Measurements from ENCODE around the gene PALLD. TPM values are rescaled to one million over a fixed set of nuclear protein-coding genes. Genes with fewer than 3 reads are reported as not detected.

PALLD gene
- polyA plus RNA-seq, 1 donor from 2014 or later, result 20.5 TPM

DNA sequence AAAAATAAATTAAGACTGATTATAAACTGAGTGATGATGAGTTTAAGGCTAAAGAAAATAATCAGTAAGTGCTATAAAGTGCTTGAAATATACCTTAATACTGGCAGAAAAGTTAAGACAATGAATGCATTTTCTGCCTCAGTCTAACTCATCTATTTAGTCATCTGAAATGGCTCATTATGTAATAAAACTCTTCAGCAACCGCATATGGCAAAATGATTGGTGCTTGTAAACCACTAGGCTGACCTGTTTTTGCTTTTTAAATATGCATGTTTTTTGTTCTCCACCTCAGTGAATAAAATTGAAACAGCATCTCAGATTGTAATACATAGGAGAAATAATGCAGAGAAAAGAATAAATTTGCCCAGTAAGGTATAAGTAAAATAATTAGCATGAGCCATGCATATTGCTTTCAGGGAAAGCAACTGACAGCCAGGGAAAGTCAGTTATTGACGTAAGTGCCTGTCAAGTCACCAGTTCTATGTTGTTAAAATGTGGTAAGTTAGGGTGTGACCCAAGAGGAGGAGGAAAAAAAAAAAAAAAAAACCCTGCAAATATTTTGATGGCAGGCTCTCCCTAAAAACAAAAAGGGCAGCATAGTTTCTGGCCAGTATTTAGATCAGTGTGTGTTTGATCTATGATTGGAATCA lies 167.5 kb downstream of the PALLD start:
- Histone ChIP-seq H3K27me3 (ENCODE audit: insufficient read depth, low read depth, low read length) (no peaks in the 10 kb centered on the region), H3K36me3 (ENCODE audit: insufficient read depth, low read length) (no peaks in the 10 kb centered on the region), H3K9ac (ENCODE audit: low read length) (no peak overlapping the region), H4K20me1 (ENCODE audit: insufficient read depth) (no peaks in the 10 kb centered on the region), H3F3A (ENCODE audit: insufficient read depth, low read length, poor library complexity, severe bottlenecking) (no peaks in the 10 kb centered on the region), H3K4me3 (ENCODE audit: low read length) (peak overlapping the region; percentile 2), H3K9me2 (ENCODE audit: insufficient read depth, low read length) (no peaks in the 10 kb centered on the region), H2AFZ (ENCODE audit: low read depth, low read length) (no peak overlapping the region), H3K4me2 (ENCODE audit: low read length) (no peak overlapping the region), H3K9me3 (ENCODE audit: low read length) (no peaks in the 10 kb centered on the region), H3K79me2 (replicated peaks; ENCODE audit: insufficient read depth, low read length) (no peaks in the 10 kb centered on the region), H3K27ac (ENCODE audit: low read length) (peak overlapping the region; percentile 42)
- TF ChIP-seq TAF1 (IDR thresholded peaks at IDR 0.05; ENCODE audit: low read depth) (no peak), SMC3 (conservative IDR thresholded peaks at IDR 0.05; ENCODE audit: poor library complexity) (no peak), EP300 (conservative IDR thresholded peaks at IDR 0.05; ENCODE audit: poor library complexity, severe bottlenecking) (peak; percentile 59), POLR2AphosphoS5 (IDR thresholded peaks at IDR 0.05) (peak; percentile 13), EZH2 (IDR thresholded peaks at IDR 0.05; ENCODE audit: borderline replicate concordance, insufficient read depth, low read length, poor library complexity, severe bottlenecking) (no peak)

GRCh38 chr4:168666531-168666930 lies 169.7 kb downstream of the PALLD start:
- no peaks in the 10 kb centered on the region for H4K20me1 ChIP-seq (ENCODE audit: insufficient read depth)
- H3F3A ChIP-seq (ENCODE audit: insufficient read depth, low read length, poor library complexity, severe bottlenecking), result no peaks in the 10 kb centered on the region
- H3K9ac ChIP-seq (ENCODE audit: low read length), result no peak overlapping the region
- no peak overlapping the region for H2AFZ ChIP-seq (ENCODE audit: low read depth, low read length)
- H3K4me3 ChIP-seq (ENCODE audit: low read length), result no peak overlapping the region
- H3K9me2 ChIP-seq (ENCODE audit: insufficient read depth, low read length), result no peaks in the 10 kb centered on the region
- H3K36me3 ChIP-seq (ENCODE audit: insufficient read depth, low read length), result no peaks in the 10 kb centered on the region
- TF ChIP-seq MXI1 (conservative IDR thresholded peaks at IDR 0.05; ENCODE audit: poor library complexity, severe bottlenecking) (no peak), RAD21 (conservative IDR thresholded peaks at IDR 0.05) (no peak)
- H3K79me2 ChIP-seq (replicated peaks; ENCODE audit: insufficient read depth, low read length), result no peaks in the 10 kb centered on the region
- no peaks in the 10 kb centered on the region for H3K9me3 ChIP-seq (ENCODE audit: low read length)
- no peaks in the 10 kb centered on the region for H3K27me3 ChIP-seq (ENCODE audit: insufficient read depth, low read depth, low read length)
- no peak overlapping the region for H3K4me2 ChIP-seq (ENCODE audit: low read length)
- no peak overlapping the region for H3K27ac ChIP-seq (ENCODE audit: low read length)

GRCh38 chr4:168667376-168667775 lies 170.5 kb downstream of the PALLD start:
- no peaks in the 10 kb centered on the region for H3K79me2 ChIP-seq (replicated peaks; ENCODE audit: insufficient read depth, low read length)
- TF ChIP-seq TAF1 (IDR thresholded peaks at IDR 0.05; ENCODE audit: low read depth) (no peak), CTCF (IDR thresholded peaks at IDR 0.05; ENCODE audit: poor library complexity, severe bottlenecking) (no peak), POLR2AphosphoS5 (IDR thresholded peaks at IDR 0.05) (no peak), EP300 (conservative IDR thresholded peaks at IDR 0.05; ENCODE audit: poor library complexity, severe bottlenecking) (no peak), RAD21 (conservative IDR thresholded peaks at IDR 0.05) (no peak), SMC3 (conservative IDR thresholded peaks at IDR 0.05; ENCODE audit: poor library complexity) (no peak), MXI1 (conservative IDR thresholded peaks at IDR 0.05; ENCODE audit: poor library complexity, severe bottlenecking) (no peak), EZH2 (IDR thresholded peaks at IDR 0.05; ENCODE audit: borderline replicate concordance, insufficient read depth, low read length, poor library complexity, severe bottlenecking) (no peak)
- TF ChIP-seq, protein P1, sequence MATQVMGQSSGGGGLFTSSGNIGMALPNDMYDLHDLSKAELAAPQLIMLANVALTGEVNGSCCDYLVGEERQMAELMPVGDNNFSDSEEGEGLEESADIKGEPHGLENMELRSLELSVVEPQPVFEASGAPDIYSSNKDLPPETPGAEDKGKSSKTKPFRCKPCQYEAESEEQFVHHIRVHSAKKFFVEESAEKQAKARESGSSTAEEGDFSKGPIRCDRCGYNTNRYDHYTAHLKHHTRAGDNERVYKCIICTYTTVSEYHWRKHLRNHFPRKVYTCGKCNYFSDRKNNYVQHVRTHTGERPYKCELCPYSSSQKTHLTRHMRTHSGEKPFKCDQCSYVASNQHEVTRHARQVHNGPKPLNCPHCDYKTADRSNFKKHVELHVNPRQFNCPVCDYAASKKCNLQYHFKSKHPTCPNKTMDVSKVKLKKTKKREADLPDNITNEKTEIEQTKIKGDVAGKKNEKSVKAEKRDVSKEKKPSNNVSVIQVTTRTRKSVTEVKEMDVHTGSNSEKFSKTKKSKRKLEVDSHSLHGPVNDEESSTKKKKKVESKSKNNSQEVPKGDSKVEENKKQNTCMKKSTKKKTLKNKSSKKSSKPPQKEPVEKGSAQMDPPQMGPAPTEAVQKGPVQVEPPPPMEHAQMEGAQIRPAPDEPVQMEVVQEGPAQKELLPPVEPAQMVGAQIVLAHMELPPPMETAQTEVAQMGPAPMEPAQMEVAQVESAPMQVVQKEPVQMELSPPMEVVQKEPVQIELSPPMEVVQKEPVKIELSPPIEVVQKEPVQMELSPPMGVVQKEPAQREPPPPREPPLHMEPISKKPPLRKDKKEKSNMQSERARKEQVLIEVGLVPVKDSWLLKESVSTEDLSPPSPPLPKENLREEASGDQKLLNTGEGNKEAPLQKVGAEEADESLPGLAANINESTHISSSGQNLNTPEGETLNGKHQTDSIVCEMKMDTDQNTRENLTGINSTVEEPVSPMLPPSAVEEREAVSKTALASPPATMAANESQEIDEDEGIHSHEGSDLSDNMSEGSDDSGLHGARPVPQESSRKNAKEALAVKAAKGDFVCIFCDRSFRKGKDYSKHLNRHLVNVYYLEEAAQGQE (IDR thresholded peaks at IDR 0.05; ENCODE audit: borderline replicate concordance), result no peak
- no peaks in the 10 kb centered on the region for H3F3A ChIP-seq (ENCODE audit: insufficient read depth, low read length, poor library complexity, severe bottlenecking)
- no peaks in the 10 kb centered on the region for H4K20me1 ChIP-seq (ENCODE audit: insufficient read depth)
- H3K9me2 ChIP-seq (ENCODE audit: insufficient read depth, low read length), result no peaks in the 10 kb centered on the region
- no peak overlapping the region for H3K9ac ChIP-seq (ENCODE audit: low read length)
- no peaks in the 10 kb centered on the region for H3K36me3 ChIP-seq (ENCODE audit: insufficient read depth, low read length)
- no peak overlapping the region for H3K4me3 ChIP-seq (ENCODE audit: low read length)
- no peaks in the 10 kb centered on the region for H3K27me3 ChIP-seq (ENCODE audit: insufficient read depth, low read depth, low read length)
- H2AFZ ChIP-seq (ENCODE audit: low read depth, low read length), result no peak overlapping the region
- H3K27ac ChIP-seq (ENCODE audit: low read length), result no peak overlapping the region
- no peaks in the 10 kb centered on the region for H3K9me3 ChIP-seq (ENCODE audit: low read length)
- H3K4me2 ChIP-seq (ENCODE audit: low read length), result no peak overlapping the region
